GDM1 (cell line): ENCODE data around the gene DCTN4.

Experiments
- DNase-seq: peaks from one replicate; lab custom pipeline; 2025; lab: John Stamatoyannopoulos, UW

DCTN4 gene

DNA sequence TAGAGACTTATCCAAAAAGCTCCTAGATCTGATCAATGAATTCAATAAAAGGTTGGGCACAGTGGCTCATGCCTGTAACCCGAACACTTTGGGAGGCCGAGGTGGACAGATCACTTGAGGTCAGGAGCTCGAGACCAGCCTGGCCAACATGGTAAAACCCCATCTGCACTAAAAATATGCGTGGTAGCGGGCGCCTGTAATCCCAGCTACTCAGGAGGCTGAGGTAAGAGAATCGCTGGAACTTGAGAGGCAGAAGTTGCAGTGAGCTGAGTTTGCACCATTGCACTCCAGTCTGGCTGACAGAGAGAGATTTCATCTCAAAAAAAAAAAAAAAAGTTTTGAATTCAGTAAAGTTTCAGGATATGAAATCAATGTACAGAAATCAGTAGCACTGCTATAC lies 20.0 kb downstream of the DCTN4 start:
- no peak for DNase-seq

DNA sequence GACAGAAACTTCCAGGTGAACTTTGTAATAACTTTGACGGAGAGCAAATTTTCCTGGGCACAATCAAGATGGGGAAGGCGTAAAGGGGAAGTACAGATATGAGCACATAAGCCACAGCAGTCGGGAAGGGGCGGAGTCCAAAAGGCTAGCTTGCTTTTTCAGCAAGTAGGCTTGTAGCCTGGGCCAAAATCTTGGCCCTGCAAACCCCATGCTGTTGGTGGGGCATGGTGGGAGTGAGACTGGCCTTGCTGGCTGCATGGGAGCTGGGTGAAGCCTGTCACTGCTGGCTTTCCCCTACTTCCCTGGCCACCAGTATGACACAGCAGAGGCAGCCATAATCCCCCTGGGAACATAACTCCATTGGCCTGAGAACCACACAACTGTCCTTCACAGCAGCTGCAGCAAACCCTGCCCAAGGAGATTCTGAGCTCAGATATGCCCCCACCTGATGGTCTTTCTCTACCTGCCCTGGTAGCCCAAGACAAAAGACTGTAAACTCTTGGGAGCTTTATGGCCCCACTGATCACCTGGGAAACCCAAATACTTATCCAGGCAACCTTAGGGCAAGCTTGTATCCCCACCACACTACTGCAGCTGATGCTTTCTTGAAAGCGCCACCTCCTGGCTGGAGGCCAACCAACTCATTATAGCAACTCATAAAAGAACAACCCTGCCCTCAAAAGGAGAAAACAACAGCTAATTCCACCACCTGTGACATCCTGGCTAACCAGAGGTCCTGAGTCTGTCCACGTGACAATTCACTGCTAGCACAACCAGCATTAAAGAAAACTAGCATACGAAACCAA lies 24.0 kb downstream of the DCTN4 start:
- peak; percentile 79 for DNase-seq

DNA sequence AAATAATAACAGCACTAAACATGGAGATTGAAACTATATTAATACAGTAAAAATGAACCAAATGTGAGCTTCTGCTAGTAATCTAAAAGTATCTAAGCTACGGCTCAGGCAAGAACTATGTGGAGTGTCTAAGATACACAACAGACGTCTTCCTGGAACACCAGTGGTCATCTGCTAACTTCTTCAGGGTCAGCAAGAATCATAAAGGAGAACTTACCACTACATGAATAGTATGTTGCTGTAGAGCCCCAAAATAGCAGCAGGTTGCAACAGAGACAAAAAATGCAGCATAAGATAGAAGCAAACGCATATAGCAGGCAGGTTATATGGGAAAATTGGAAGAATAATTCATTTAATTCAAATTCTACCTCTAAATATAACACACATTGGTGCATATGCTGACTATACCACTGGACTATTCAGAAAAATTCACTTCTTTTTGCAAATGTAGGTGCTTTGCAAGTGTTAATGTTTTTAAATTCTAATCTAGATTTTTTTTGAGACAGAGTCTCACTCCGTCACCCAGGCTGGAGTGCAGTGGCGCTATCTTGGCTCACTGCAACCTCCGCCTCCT lies 27.1 kb downstream of the DCTN4 start:
- no peak for DNase-seq

DNA sequence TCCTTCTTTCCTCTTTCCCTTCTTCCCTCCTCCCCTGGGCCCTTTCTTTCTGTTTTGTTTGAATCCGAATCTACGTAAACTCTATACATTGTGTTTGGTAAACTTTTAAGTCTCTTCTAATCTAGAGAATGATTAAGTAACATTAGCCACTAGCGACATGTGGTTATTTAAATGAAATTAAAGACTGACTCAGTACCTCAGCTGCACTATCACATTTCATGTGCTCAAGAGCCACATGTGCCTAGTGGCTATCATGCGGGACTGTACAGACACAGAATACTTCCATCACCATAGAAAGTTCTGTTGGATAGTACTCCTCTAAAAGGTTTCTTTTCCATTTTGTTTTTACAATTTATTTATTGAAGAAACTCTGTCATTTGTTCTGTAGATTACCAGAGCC lies 29.0 kb downstream of the DCTN4 start:
- DNase-seq, result no peak

DNA sequence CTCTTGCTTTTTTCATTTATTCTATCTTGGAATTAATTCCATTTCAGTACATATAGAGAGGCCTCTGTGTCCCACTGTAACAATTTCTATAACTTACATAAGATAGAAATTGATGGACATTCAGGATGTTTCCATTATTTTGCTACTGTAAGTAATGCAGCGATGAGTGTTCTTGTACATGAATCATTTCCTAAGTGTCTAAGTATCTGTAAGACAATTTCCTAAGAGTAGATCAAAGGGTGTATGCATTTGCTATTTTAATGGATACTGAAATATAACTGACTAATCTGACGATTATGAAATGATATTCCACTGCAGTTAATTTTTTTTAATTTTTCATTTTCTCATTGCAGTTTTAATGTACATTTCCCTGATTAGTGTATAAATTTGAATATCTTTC lies 35.0 kb downstream of the DCTN4 start:
- DNase-seq, result no peak

DNA sequence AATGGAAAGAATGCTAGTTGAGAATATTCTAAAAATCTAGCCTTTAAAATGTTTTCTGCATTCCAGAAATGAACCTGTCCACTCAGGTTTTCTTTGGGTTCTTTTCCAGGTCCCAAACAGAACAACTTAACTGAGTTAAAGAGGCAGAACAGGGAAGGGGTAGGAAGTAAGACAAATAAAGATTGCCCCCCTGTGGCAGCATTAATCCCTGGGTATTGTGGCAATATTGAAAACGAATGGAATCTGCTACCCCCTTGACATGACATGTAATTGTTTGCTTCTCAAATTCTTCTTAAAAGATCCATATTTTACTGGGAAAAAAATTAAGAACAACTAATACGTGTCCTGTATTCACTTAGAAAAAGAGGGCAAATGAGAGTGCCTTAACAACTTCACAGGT lies 48.7 kb downstream of the DCTN4 start:
- DNase-seq, result no peak

DNA sequence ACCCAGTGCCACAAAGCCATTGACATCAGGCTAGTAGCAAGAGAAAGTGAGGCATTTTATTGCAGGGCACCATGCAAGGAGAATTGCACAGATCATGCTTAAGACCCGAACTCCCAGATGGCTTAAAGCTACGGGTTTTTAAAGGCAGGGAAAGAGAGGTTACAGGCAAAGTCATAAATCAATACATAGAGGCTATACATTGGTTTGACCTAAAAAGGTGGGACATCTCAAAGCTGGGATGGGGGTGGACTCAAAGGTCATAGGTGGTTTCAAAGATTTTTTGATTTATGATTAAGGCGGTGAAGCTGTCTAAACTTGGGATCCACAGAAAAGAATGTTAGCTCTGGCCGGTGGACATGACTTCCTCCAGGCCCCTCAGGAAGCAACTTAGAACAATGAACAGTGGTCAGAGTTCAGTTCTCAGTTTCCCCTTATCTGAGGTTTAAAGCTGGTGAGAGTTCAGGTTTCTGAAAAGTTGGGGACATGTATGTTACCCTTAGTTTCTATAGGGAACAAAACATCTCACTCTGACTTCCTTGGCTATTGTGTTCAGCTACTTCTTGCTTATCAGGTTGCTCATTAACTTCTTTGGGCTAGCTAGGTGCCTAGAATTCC lies 51.9 kb downstream of the DCTN4 start:
- no peak for DNase-seq

DNA sequence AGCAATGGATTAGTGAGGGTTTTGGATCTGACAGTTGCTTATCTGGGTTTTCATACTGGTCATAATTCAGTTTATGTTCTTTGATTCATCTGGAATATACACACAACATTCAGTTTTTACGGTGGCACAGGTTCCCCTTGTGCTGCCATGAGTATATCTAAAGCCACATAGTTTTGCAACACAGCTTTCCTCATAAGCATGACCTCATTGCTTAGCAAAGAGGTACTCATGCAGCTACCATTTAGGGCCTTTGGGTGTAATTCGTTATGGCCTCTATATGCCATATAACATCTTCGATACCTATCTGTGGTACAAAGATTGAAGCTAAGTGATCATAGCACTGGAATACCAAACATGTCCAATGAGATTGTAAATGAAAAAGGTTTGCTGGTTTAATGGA lies 55.1 kb downstream of the DCTN4 start:
- no peak for DNase-seq

DNA sequence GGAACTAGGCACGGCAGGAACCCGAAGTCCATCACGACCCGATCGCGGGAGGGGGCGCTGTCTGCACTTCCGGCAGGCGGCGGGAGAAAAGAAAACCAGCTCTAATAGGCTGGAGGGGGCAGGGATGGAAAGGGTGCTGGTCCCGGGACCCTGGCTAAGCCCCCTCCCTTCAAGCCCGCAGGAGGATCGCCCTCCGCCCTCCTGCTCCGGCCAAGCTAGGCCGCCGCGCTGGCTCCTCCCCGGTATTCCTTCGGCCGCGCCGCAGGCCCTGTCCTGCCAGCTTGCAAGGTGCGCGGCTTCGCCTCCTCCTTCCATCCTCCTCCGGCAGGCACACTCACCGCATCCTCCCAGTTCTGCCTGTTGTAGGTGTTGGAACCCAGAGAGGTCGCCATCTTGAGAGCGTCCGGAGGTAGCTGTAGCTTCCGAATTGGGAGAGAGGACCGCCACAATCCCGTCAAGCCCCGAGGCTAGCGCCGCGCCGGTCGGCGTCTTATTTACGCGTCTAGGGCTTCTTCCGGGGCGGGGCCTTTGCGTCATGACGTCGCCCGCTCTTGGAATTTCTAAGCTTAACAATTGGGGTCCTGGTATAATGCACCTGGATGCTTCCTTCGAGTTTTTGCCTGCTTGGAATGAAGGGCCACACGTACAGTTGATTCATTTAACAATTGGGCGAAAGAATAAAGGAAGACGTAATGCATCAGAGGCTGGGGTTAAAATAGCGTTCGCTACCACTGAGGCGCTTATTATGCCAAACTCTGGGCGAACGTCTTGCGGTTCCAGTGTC lies 58.0 kb downstream of the DCTN4 start, which contains the start of gene RBM22:
RBM22 (minus strand) TSS at position 469 of the 784 bp plus-strand sequence; CDS start at position 392, 77 bp downstream.
- peak; percentile 85 for DNase-seq

DNA sequence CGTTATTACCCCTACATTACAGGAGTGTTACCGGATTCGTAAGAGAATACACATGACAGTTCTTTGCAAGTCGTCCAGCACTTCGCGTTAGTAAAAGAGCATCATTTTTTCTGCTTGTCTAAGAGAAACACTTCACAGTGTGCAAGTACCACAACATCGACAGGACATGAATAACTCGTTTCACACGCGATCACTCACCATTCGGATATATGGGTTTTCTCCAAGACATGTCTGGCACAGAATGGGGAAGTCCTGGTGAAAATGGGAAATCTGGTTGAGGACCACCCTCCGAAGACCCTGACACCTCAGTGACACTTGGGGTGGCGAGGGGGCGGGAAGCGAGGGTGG lies 58.6 kb downstream of the DCTN4 start:
- DNase-seq, result no peak

DNA sequence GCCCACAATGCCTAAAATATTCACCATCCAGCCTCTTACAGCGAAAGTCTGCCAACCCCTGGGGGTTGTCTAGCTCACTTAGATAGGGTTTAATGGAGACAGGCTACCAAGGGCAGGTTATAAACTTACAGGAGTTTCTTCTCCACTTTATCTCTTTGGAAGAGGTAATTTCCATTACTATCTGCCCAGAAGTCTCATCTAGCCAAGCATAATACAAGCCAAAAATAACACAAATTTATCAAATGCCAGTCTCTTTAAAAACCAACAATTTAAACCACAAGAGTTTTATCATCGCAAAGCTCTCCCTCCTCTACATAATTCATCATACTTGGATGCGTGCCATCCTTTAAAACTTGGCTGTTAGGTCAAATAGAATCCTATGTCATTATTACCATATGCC lies 64.2 kb downstream of the DCTN4 start:
- DNase-seq, result no peak

DNA sequence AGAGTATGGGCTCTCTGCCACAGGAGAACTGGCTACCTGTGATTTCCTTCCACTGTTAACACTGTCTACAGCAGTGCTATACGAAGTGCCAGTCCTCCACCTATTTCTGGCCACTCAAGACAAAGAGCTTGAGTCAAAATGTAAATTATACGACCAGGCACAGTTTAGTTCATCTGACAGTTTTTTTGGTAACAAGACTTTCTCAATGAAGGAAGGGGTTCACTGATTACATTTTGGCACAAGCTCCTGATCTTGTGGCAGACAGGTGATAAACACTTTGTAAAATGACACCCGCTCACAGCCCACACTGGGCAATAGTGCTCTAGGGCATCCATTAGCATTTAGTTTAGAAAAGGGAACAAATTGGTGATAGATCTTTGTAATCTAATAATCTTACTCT lies 66.5 kb downstream of the DCTN4 start:
- DNase-seq, result no peak

DNA sequence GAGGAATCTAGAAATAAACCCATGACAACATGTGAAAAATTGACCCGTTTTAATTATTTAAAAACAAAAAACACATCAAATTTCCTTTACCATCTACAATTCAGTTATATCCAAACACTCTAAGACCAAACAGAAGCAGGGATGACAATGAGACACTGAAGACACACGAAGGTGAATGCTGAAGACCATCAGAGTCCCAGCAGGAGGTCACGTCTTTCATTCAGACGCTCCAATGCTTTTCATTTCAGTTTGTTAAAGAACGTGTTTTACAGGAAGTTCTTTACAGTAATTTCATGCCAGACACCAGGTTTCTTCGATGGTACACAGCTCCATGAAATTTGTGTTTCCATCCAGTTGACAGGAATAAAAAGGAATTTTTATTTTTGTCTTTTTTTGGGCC lies 68.1 kb downstream of the DCTN4 start:
- no peak for DNase-seq

DNA sequence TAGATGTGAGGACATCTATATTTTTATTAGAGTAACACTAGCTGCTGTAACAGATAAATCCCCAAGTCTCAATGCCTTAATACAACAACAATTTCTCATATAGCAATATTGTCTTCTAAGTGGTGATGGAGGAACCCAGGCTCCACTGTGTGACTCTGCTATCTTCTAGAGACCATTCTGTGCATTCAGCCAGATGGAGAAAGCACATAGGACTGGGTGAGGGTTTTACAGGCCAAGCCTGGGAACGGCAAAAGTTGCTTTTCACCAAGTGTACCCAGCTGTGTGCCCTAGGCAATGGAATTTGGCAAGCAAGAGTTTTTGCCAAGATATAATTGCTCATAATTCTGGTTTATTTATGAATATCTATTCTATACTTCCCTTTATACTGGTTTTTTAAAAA lies 69.7 kb downstream of the DCTN4 start:
- DNase-seq, result no peak

DNA sequence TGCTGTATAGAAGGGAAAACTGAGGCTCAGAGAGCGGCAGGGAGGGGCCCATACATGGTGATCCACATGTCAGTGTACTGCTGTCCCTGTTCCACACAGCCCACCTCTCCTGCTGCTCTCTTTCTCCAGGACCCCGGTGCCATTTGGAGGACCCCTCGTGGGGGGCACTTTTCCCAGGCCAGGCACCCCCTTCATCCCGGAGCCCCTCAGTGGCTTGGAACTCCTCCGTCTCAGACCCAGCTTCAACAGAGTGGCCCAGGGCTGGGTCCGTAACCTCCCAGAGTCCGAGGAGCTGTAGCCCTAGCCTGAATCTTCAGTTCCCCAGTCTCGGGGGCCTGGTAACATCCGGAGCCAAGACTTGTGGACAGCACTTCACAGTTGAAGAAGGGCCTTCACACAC lies 82.2 kb downstream of the DCTN4 start:
- no peak for DNase-seq

DNA sequence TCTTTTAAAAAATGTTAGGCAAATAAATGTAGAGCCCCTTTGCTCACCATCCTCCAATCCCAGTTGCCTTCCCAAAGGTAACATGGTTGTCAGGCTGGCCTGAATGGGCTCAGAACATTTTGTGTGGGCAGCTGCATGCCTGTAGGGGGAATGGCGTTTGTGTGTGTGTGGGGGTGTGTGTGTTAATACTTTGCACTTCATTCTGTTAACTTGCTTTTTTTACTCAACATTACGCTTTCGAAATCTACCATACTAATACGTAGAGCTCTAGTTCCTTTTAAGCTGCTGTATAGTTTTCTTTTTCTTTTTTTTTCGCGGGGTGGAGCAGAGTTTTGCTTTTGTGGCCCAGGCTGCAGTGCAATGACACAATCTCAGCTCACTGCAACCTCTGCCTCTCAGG lies 83.7 kb downstream of the DCTN4 start:
- no peak for DNase-seq

DNA sequence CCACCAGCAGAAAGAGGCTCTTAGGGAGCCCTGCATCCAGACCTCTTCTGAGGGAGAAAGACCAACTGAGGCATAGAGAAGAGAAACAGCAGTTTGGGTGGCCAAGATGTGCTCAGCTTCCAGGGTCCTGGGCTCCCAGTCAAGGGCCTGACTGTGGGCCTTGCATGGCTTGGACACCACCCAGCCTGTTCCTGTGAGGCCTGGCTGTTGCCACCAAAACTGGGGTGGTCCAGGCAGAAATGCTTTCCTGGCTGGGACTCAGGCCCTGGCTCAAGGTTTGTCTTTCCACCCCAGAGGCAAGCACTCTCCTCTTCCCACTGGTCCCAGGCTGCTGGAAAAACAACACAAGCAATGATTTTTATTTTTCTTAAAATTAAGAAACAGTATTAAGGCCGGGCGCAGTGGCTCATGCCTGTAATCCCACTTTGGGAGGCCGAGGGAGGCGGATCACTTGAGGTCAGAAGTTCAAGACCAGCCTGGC lies 84.4 kb downstream of the DCTN4 start:
- DNase-seq, result no peak

DNA sequence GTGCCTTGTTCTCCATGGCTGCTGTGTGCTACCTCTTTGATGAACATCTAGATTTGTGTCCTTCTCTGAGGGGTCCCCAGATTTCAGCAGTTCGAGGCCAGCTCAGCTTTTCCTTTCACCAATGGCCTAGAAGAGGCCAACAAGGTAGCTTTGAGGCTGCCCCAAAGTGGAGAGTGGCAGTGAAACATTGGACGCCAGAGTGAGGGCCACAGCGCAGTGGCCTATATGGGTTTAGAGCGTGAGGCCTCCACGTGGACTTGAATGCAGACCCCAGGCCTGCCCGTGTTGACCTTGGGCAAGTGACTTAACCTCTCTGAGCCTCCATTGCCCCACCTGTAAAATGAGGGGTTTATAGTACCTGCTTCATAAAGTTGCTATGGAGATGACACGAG lies 85.9 kb downstream of the DCTN4 start:
- no peak for DNase-seq

DNA sequence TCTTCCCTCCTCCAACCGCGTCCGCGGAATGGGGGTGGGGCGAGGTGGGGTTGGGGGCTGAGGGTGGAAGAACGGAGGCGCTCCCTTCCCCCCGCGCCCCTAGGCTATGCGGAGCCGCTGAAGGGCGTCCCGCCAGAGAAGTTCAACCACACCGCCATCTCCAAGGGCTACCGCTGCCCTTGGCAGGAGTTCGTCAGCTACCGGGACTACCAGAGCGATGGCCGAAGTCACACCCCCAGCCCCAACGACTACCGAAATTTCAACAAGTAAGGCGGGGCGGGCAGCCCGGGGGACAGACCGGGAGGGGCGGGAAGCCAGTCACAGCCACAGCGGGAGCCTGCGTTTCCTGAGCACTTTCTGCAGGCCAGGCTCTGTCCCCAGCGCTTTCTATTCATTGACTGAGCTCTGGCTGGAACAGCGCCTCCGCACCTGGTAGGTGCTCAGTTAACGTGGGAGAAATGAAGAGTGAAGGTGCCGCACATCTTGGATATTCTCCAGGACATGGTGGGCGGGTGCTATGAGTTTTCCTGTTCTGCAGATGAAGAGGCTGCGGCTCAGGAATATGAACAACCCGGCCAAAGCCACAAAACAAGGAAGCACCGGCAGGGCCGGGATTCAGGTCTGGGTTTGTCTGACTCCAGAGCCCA lies 86.5 kb downstream of the DCTN4 start:
- DNase-seq, result peak; percentile 72

DNA sequence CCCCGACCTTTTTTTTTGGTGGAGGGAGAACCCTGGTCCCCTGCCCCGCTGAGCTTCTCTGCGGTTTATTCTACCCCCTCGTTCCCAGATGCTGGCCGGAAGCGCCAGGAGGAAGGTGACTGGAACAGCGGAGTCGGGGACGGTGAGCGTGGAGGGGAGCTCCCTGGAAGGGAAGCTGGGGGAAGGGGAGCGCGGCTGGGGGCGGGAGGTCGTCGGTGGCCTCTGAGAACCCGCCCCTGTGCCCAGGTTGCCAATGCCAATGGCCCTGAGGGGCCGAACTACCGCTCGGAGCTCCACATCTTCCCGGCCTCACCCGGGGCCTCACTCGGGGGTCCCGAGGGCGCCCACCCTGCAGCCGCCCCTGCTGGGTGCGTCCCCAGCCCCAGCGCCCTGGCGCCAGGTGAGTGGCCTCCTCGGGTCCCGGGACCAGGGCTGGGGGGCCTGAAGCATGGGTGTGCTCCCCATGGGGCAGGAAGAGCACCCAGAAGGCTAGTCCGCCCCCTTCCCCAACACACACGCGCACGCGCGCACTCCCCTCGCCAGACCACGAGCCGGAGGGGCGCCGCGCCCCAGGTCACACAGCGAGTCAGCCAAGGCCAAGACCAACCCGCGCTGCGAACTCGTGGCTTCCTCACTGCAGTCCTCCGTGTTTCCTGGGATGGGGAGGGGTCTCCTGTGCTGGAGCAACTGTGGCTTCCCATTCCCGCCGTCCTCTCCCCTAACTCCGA lies 87.1 kb downstream of the DCTN4 start:
- peak; percentile 59 for DNase-seq

DNA sequence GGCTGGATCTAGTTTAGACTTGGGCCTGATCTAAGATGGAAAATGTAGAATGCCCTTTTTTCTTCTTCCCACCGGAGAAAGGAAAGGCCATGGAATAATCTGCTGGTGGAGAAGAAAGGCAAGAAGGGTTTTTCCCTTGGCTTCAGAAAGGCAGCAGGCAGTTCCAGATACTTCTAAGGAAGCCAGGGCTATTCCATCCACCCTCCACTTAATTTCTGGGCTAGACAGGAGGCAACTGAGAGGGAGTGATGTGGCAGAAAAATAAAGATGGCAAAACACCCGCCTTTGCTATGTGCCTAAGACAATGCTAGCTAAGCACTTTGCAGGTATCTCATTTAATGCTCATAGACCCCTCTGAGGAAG lies 87.9 kb downstream of the DCTN4 start:
- DNase-seq, result no peak
